ENCODE results near the gene PCOLCE2. TPM values are rescaled to one million over a fixed set of nuclear protein-coding genes. Genes with fewer than 3 reads are reported as not detected.

PCOLCE2 gene
- total RNA-seq, 1 donor from 2014 or later, result 2.7 TPM

- no peak for DNase-seq (ENCODE audit: low spot score)
- no peaks in the 10 kb centered on the region for H3K27me3 Mint-ChIP-seq (ENCODE audit: low read depth)
- H3K4me3 Mint-ChIP-seq (ENCODE audit: unreplicated experiment), result no peak overlapping the region
- H3K27ac Mint-ChIP-seq (ENCODE audit: unreplicated experiment), result no peak overlapping the region
- TF ChIP-seq, protein P1, sequence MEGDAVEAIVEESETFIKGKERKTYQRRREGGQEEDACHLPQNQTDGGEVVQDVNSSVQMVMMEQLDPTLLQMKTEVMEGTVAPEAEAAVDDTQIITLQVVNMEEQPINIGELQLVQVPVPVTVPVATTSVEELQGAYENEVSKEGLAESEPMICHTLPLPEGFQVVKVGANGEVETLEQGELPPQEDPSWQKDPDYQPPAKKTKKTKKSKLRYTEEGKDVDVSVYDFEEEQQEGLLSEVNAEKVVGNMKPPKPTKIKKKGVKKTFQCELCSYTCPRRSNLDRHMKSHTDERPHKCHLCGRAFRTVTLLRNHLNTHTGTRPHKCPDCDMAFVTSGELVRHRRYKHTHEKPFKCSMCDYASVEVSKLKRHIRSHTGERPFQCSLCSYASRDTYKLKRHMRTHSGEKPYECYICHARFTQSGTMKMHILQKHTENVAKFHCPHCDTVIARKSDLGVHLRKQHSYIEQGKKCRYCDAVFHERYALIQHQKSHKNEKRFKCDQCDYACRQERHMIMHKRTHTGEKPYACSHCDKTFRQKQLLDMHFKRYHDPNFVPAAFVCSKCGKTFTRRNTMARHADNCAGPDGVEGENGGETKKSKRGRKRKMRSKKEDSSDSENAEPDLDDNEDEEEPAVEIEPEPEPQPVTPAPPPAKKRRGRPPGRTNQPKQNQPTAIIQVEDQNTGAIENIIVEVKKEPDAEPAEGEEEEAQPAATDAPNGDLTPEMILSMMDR (IDR thresholded peaks at IDR 0.05), result no peak
- H3K9me3 Mint-ChIP-seq (ENCODE audit: low read depth), result no peaks in the 10 kb centered on the region
- no peaks in the 10 kb centered on the region for H3K36me3 Mint-ChIP-seq (ENCODE audit: low read depth)
- peaks cover 8% of the 10 kb centered on the region for H3K4me1 Mint-ChIP-seq (ENCODE audit: low read depth)
These were observed 39.7 kb downstream of the PCOLCE2 start for GRCh38 chr3:142849148-142849547.

DNA sequence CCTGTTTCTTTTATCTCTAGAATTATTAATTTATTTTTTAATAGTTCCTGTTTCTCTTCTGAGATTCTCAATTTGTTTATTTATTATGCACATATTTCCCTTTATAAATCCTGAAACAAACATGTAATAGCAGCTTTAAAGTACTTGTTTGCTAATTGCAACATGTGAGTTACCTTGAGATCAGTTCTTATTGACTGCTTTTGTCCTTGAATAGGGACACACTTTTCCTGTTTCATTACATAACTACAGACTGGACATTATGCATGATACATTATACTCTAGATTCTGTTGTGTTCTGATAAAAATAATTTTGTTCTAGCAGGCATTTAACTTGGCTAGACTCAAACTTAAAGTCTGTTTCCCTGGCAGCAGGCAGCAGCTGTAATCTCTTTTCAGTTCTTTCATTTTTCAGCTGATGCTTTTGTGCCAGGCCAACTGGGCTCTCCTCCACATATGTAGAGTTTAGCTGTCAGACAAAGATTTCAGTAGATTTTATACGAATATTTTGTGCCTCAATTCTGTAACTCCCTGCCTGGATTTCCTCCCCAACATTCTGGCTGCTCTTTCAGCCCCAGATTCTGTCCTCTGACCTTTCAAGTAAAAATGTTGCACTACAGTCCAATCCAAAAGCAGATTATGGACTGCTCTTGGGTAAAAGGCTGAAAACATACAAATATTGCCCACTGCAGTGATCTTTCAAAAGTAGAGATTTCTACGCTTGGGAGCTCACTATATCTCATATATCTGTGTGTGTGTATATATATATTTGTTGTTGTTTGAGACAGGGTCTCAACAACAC lies 41.9 kb downstream of the PCOLCE2 start:
- H3K27me3 Mint-ChIP-seq (ENCODE audit: low read depth), result no peaks in the 10 kb centered on the region
- no peak overlapping the region for H3K4me3 Mint-ChIP-seq (ENCODE audit: unreplicated experiment)
- H3K36me3 Mint-ChIP-seq (ENCODE audit: low read depth), result no peaks in the 10 kb centered on the region
- H3K4me1 Mint-ChIP-seq (ENCODE audit: low read depth), result no peaks in the 10 kb centered on the region
- no peak overlapping the region for H3K27ac Mint-ChIP-seq (ENCODE audit: unreplicated experiment)
- no peak for DNase-seq (ENCODE audit: low spot score)
- TF ChIP-seq, protein P1 (IDR thresholded peaks at IDR 0.05), result no peak
- H3K9me3 Mint-ChIP-seq (ENCODE audit: low read depth), result no peaks in the 10 kb centered on the region

GRCh38 chr3:142844339-142844977 lies 44.4 kb downstream of the PCOLCE2 start:
- H3K4me3 Mint-ChIP-seq (ENCODE audit: unreplicated experiment), result no peak overlapping the region
- no peak overlapping the region for H3K27ac Mint-ChIP-seq (ENCODE audit: unreplicated experiment)
- H3K27me3 Mint-ChIP-seq (ENCODE audit: low read depth), result no peaks in the 10 kb centered on the region
- no peaks in the 10 kb centered on the region for H3K9me3 Mint-ChIP-seq (ENCODE audit: low read depth)
- TF ChIP-seq, protein P1 (IDR thresholded peaks at IDR 0.05), result peak; percentile 74
- H3K36me3 Mint-ChIP-seq (ENCODE audit: low read depth), result no peaks in the 10 kb centered on the region
- H3K4me1 Mint-ChIP-seq (ENCODE audit: low read depth), result no peaks in the 10 kb centered on the region
- DNase-seq (ENCODE audit: low spot score), result no peak

DNA sequence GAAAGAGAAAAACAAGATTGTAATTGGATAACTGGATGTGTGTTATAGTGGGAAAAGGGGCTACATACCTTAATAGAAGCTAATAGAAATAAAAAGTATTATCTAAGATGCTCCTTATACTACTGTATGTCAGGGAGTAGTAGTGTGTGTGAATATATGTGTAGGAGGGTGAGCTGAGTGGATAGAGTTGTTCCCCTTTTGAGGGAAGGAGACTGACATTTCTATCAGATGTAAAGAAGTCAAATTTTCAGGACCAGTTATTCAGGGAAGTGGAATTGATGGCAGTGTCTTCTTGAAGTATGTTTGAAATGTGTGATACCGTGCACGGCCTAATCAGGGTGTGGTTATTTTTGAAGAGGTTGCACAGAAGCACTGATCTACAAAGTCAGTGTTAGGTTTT lies 49.1 kb downstream of the PCOLCE2 start:
- DNase-seq (ENCODE audit: low spot score), result no peak
- no peaks in the 10 kb centered on the region for H3K4me1 Mint-ChIP-seq (ENCODE audit: low read depth)
- no peak overlapping the region for H3K4me3 Mint-ChIP-seq (ENCODE audit: unreplicated experiment)
- H3K9me3 Mint-ChIP-seq (ENCODE audit: low read depth), result peaks cover 7% of the 10 kb centered on the region
- H3K27me3 Mint-ChIP-seq (ENCODE audit: low read depth), result no peaks in the 10 kb centered on the region
- H3K36me3 Mint-ChIP-seq (ENCODE audit: low read depth), result peaks cover 4% of the 10 kb centered on the region
- TF ChIP-seq, protein P1 (IDR thresholded peaks at IDR 0.05), result no peak
- H3K27ac Mint-ChIP-seq (ENCODE audit: unreplicated experiment), result no peak overlapping the region

DNA sequence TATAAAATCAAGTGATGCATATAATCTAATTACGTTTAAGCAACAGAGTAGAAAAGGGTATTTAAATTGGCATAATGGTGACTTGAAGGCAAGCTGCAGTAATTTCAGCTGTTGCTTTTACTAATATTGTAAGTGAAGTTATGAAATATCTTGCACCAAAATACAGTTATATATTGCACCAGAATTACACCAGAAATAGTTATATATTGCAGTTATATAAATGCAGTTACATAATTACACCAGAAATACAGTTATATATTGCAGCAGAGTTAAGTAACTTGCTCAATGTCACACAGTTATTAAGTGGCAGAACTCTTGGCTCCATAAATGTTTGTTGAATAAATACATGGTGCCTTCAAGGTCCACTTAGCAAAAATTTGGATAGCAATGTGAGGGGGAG lies 51.4 kb downstream of the PCOLCE2 start:
- H3K27ac Mint-ChIP-seq (ENCODE audit: unreplicated experiment), result no peak overlapping the region
- H3K4me3 Mint-ChIP-seq (ENCODE audit: unreplicated experiment), result no peak overlapping the region
- H3K4me1 Mint-ChIP-seq (ENCODE audit: low read depth), result no peaks in the 10 kb centered on the region
- peaks cover under 1% of the 10 kb centered on the region for H3K27me3 Mint-ChIP-seq (ENCODE audit: low read depth)
- peaks cover 7% of the 10 kb centered on the region for H3K9me3 Mint-ChIP-seq (ENCODE audit: low read depth)
- H3K36me3 Mint-ChIP-seq (ENCODE audit: low read depth), result peaks cover 4% of the 10 kb centered on the region
- no peak for DNase-seq (ENCODE audit: low spot score)
- TF ChIP-seq, protein P1 (IDR thresholded peaks at IDR 0.05), result no peak
